CD4-positive, alpha-beta T cell treated with Interleukin-4 for 4 hours (primary cell): ENCODE data around the gene FBRSL1.
A peak's percentile ranks its signal among the peaks of the same experiment; 100 is the strongest.

Experiments used
- DNase-seq: peaks from one replicate; pipeline ENCODE4 v3.0.0-alpha.2; 2020

Gene FBRSL1

GRCh38 chr12:132485619-132486018 lies 4.3 kb upstream of the FBRSL1 start:
- no peak for DNase-seq

GRCh38 chr12:132486168-132486567 lies 3.8 kb upstream of the FBRSL1 start:
- DNase-seq: no peak

- no peak for DNase-seq
Observed at GRCh38 chr12:132486576-132486975, 3.4 kb upstream of the FBRSL1 start.

- no peak for DNase-seq
Observed at GRCh38 chr12:132487311-132487741, 2.6 kb upstream of the FBRSL1 start.

GRCh38 chr12:132488127-132489077 lies 1.5 kb upstream of the FBRSL1 start:
- DNase-seq: peak; percentile 61

GRCh38 chr12:132489078-132489601 lies 811 bp upstream of the FBRSL1 start:
- DNase-seq: peak; percentile 36

GRCh38 chr12:132490422-132491137 lies 629 bp downstream of the FBRSL1 start:
- DNase-seq: no peak

- no peak for DNase-seq
Observed at GRCh38 chr12:132491138-132491663, 1.2 kb downstream of the FBRSL1 start.

- DNase-seq: no peak
Observed at GRCh38 chr12:132491761-132492378, 1.9 kb downstream of the FBRSL1 start.

- no peak for DNase-seq
Observed at GRCh38 chr12:132492522-132492921, 2.6 kb downstream of the FBRSL1 start.

GRCh38 chr12:132492951-132493350 lies 3.0 kb downstream of the FBRSL1 start:
- no peak for DNase-seq

GRCh38 chr12:132493482-132494178 lies 3.7 kb downstream of the FBRSL1 start:
- no peak for DNase-seq

- no peak for DNase-seq
Observed at GRCh38 chr12:132494294-132495164, 4.6 kb downstream of the FBRSL1 start.

GRCh38 chr12:132495165-132495544 lies 5.2 kb downstream of the FBRSL1 start:
- DNase-seq: no peak

- no peak for DNase-seq
Observed at GRCh38 chr12:132495629-132496357, 5.8 kb downstream of the FBRSL1 start.

GRCh38 chr12:132496358-132496669 lies 6.4 kb downstream of the FBRSL1 start:
- no peak for DNase-seq

GRCh38 chr12:132496710-132497109 lies 6.8 kb downstream of the FBRSL1 start:
- no peak for DNase-seq

- no peak for DNase-seq
Observed at GRCh38 chr12:132497514-132498405, 7.8 kb downstream of the FBRSL1 start.

- DNase-seq: no peak
Observed at GRCh38 chr12:132498931-132499330, 9.0 kb downstream of the FBRSL1 start.
